ENCODE results near the gene LYPD3.

DNA sequence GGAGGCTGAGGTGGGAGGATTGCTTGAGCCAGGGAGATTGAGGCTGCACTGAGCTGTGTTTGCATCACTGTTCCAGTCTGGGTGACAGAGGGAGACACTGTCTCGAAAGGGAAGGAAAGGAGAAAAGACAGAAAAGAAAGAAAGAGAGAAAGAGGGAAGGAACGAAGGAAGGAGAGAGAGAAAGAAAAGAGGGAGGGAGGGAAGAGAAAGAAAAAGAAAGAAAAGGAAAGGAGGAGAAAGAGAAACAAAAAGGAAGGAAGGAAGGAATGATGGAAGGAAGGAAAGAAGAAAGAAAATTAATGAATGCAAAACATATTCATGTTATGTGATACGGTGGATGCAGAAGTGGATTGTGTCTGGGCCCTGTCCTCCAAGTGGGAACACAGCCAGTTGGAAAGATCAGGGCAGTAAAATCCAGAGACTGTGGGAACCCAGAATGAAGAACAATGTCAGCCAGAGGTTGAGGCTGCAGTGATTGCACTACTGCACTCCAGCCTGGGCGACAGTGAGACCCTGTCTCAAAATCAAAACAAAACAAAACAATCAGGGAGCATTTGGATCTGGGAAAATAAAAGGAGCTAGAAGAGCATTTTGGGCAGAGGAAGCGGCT, 32.9 kb upstream of the LYPD3 start:
- TF ChIP-seq, protein P1, sequence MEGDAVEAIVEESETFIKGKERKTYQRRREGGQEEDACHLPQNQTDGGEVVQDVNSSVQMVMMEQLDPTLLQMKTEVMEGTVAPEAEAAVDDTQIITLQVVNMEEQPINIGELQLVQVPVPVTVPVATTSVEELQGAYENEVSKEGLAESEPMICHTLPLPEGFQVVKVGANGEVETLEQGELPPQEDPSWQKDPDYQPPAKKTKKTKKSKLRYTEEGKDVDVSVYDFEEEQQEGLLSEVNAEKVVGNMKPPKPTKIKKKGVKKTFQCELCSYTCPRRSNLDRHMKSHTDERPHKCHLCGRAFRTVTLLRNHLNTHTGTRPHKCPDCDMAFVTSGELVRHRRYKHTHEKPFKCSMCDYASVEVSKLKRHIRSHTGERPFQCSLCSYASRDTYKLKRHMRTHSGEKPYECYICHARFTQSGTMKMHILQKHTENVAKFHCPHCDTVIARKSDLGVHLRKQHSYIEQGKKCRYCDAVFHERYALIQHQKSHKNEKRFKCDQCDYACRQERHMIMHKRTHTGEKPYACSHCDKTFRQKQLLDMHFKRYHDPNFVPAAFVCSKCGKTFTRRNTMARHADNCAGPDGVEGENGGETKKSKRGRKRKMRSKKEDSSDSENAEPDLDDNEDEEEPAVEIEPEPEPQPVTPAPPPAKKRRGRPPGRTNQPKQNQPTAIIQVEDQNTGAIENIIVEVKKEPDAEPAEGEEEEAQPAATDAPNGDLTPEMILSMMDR (IDR thresholded peaks at IDR 0.05): no peak
- no peak for TF ChIP-seq POLR2A (IDR thresholded peaks at IDR 0.05)
- no peak for TF ChIP-seq POLR2AphosphoS5 (IDR thresholded peaks at IDR 0.05)
- no peak for TF ChIP-seq EP300 (IDR thresholded peaks at IDR 0.05)
